ENCODE measurements around the gene TBCD. TPM values are rescaled to one million over a fixed set of nuclear protein-coding genes. Genes with fewer than 3 reads are reported as not detected.

The TBCD gene
- total and polyA plus RNA-seq, 9 of the 15 experiments (the other 6 are each of a cell fraction or from before 2014, with no cell fraction given) = 8.9 to 98.5 (median 28.0) TPM

DNA sequence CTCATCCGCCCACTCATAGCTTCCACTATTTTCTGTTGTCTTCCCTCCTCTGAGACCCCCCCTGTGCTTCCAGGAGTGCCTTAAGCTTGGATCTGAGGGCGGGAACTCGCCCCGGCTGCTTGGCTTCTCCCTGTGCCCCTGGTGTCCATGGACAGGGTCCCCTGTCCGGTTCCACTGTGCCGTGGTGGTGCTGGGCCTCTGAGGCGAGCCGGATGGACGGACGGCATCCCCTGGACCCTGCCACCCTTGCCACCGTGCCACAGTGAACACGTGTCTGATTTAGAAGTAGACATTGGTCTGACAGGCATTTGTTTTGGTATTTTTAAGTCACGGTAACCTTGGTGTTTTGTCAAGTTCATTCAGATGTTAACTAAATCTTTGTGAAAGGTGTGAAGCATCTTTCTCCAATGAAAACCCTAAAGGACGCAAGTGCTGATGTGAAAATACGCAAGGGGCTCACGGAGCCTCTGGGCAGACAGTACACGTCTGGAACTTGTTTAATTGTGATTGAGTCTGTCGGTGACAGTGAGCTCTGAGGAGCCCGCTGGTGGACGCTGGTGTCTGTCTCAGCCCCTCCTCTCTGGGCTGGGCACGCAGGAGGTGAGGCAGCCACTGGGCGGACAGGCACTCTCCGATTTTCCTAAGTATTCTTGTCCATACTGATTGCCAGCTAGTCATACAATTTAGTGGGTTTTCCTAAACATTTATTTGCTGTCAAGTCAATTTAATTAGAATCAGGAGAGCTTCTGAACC, 61.6 kb downstream of the TBCD start:
- Histone ChIP-seq H3K4me3 (no peak overlapping the region), H3K27me3 (ENCODE audit: control insufficient read depth in 2 of 2, insufficient read depth in 2 of 2, low read length in 2 of 2) (no peaks in the 10 kb centered on the region), H3K9me3 (replicated peaks; ENCODE audit: control insufficient read depth, insufficient read depth, low read depth, low read length) (no peaks in the 10 kb centered on the region), H3K79me2 (ENCODE audit: control insufficient read depth, insufficient read depth, low read length) (no peaks in the 10 kb centered on the region), H4K20me1 (replicated peaks; ENCODE audit: control insufficient read depth, insufficient read depth, low read length) (no peaks in the 10 kb centered on the region), H3K4me2 (ENCODE audit: insufficient read depth, low read length) (no peak overlapping the region), H3K27ac (ENCODE audit: extremely low read depth, low read depth, low read length) (no peak overlapping the region), H3K9ac (ENCODE audit: insufficient read depth in 1 of 2, low read depth in 2 of 2, low read length in 2 of 2) (no peak overlapping the region), H2AFZ (ENCODE audit: low read depth, low read length) (no peak overlapping the region), H3K36me3 (ENCODE audit: control insufficient read depth, insufficient read depth, low read length) (peaks cover 77% of the 10 kb centered on the region), H3K4me1 (replicated peaks in 1 of 2; ENCODE audit: control insufficient read depth in 2 of 2, insufficient read depth in 2 of 2, low read length in 2 of 2) (peaks cover 0 to 11% of the 10 kb centered on the region in 2 experiments; a peak in 1 of 5 replicates), H3K9me1 (ENCODE audit: control insufficient read depth, insufficient read depth, low read length) (no peaks in the 10 kb centered on the region)
- POLR2A ChIA-PET = interaction anchor here (0.6 kb wide), 1 partner anchor 12 kb away, joined by 3 read pairs; no protein-coding TSS in a partner anchor
- DNase-seq (ENCODE audit: extremely low read depth in 1 of 4, low spot score in 3 of 4) = no peak
- no peak for TF ChIP-seq ZBTB9 (CRISPR knock-in tag; IDR thresholded peaks at IDR 0.05)
- TF ChIP-seq, protein P1, sequence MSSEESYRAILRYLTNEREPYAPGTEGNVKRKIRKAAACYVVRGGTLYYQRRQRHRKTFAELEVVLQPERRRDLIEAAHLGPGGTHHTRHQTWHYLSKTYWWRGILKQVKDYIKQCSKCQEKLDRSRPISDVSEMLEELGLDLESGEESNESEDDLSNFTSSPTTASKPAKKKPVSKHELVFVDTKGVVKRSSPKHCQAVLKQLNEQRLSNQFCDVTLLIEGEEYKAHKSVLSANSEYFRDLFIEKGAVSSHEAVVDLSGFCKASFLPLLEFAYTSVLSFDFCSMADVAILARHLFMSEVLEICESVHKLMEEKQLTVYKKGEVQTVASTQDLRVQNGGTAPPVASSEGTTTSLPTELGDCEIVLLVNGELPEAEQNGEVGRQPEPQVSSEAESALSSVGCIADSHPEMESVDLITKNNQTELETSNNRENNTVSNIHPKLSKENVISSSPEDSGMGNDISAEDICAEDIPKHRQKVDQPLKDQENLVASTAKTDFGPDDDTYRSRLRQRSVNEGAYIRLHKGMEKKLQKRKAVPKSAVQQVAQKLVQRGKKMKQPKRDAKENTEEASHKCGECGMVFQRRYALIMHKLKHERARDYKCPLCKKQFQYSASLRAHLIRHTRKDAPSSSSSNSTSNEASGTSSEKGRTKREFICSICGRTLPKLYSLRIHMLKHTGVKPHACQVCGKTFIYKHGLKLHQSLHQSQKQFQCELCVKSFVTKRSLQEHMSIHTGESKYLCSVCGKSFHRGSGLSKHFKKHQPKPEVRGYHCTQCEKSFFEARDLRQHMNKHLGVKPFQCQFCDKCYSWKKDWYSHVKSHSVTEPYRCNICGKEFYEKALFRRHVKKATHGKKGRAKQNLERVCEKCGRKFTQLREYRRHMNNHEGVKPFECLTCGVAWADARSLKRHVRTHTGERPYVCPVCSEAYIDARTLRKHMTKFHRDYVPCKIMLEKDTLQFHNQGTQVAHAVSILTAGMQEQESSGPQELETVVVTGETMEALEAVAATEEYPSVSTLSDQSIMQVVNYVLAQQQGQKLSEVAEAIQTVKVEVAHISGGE (CRISPR knock-in tag; IDR thresholded peaks at IDR 0.05) = 0 out of 6 replicates have a peak, but pooled peaks of 1 of the 3 experiments have one; percentile 15
- 88% methylated on average over 23 of the region's 23 CpGs for WGBS (ENCODE audit: insufficient coverage, low coverage, missing lambda C conversion rate)
- in situ Hi-C loops (cut with MboI) (no loop called here), intact Hi-C loops (cut with micrococcal nuclease) (no loop called here)
- no TSS peak for BruUV-seq (replicated peaks)
- ATAC-seq = no peak
- CTCF ChIA-PET (ENCODE audit: low intra/inter-chr PET ratio) = no interaction called here
- no peak for FAIRE-seq
